NCI-H146 treated with DMSO at 0.1 percent for 48 hours (cell line): Measurements from ENCODE around the gene KPNA6.
"Not testable (repeated sequence)": the region's sequence is repeated elsewhere in the genome, so short reads cannot be mapped to it uniquely, and the experiment has no call there.

Experiments
- DNase-seq: peaks from one replicate; lab custom pipeline; 2025; ENCODE audit not compliant: unreplicated experiment; lab: John Stamatoyannopoulos, UW

KPNA6 gene

GRCh38 chr1:32107742-32108661 lies at the start of gene KPNA6:
Gene KPNA6 (plus strand): TSS chr1:32108056. CDS start chr1:32108131, 75 bp downstream.
- peak; percentile 85 for DNase-seq

DNA sequence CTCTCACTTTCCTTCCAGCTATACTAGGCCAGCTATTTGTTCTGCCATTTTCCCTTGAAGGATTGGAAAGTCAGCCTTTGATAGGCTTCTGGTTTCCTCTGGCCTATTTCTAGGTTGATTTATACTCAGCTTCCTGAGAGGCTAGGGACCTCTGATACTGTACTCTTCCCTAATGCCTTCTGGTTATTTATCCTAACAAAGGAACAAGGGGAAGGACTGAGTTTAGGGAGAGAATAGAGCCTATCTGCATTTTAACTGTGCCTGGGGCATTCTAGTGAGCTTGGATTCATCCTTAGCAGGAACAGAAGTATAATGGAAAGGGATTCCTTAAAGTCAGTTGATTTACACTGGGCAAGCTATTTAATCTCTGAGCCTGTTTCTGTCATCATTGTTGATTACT lies 46.9 kb upstream of the KPNA6 start:
- no peak for DNase-seq

DNA sequence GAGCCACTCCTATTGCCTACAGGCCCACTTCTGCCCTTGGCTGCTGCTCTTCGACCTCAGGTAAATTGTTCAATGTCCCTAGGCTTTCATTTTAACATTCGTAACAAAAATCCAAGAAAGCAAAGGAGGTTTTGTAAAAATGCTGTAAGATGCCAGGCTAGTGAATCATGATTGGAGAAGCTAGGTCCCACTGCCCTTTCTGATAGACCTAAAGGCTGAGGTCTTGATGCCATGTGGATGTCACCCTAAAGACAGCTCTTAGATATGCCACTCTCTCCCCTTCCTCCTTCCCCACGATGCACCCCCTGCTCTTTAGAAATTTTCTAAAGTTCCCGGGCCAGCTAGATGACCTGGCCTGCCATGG lies 45.0 kb upstream of the KPNA6 start:
- no peak for DNase-seq

DNA sequence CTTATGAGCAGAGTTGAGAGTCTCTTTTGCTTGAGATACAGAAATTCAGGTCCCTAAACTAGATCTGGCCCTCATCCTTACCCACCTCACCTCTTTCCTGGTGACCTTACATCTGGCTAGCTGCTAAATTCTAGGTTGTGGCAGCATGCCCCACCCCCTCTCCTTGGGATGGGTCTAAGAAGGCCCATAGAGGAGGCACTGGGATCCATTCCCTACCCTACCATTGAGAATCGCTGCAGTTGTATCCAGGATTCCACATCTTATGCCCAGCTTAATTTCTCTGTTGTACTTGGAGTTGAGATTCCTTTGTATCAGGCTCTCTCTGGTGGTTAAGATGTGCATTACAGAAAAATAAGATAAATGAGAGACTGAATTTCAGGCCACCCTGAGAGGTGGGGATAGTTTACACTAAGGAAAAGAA lies 44.6 kb upstream of the KPNA6 start:
- DNase-seq = peak; percentile 2

DNA sequence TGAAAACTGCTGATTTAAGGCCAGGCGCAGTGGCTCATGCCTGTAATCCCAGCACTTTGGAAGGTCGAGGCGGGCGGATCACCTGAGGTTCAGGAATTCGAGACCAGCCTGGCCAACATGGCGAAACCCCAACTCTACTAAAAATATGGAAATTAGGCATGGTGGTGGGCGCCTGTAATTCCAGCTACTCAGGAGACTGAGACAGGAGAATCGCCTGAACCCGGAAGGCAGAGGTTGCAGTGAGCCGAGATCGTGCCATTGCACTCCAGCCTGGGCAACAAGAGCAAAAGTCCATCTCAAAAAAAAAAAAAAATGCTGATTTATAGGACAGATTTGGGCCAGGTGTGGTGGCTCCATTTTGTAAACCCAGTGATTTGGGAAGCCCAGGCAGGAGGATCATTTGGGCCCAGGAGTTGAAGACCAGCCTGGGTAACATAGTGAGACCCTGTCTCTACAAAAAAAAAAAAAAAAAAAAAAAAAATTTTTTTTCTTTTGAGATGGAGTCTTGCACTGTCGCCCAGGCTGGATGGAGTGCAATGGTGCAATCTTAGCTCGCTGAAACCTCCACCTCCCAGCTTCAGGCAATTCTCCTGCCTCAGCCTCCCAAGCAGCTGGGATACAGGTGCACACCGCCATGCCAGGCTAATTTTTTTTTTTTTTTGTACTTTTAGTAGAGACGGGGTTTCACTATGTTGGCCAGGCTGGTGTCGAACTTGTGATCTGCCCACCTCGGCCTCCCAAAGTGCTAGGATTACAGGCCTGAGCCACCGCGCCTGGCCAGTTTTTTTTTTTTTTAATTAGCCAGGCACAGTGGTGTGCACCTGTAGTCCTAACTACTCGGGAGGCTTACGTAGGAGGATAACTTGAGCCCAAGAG lies 42.0 kb upstream of the KPNA6 start:
- DNase-seq = not testable (repeated sequence)

GRCh38 chr1:32066489-32066873 lies 41.4 kb upstream of the KPNA6 start:
- DNase-seq = no peak

- DNase-seq = no peak
Observed at GRCh38 chr1:32068957-32069588, 38.8 kb upstream of the KPNA6 start.

GRCh38 chr1:32071758-32072621 lies 35.9 kb upstream of the KPNA6 start:
- DNase-seq = peak; percentile 48

- peak; percentile 75 for DNase-seq
Observed at GRCh38 chr1:32072622-32073298, 35.1 kb upstream of the KPNA6 start, which contains the start of gene TMEM39B. Gene TMEM39B (plus strand): TSS chr1:32072939. CDS start chr1:32073048, 109 bp downstream.

DNA sequence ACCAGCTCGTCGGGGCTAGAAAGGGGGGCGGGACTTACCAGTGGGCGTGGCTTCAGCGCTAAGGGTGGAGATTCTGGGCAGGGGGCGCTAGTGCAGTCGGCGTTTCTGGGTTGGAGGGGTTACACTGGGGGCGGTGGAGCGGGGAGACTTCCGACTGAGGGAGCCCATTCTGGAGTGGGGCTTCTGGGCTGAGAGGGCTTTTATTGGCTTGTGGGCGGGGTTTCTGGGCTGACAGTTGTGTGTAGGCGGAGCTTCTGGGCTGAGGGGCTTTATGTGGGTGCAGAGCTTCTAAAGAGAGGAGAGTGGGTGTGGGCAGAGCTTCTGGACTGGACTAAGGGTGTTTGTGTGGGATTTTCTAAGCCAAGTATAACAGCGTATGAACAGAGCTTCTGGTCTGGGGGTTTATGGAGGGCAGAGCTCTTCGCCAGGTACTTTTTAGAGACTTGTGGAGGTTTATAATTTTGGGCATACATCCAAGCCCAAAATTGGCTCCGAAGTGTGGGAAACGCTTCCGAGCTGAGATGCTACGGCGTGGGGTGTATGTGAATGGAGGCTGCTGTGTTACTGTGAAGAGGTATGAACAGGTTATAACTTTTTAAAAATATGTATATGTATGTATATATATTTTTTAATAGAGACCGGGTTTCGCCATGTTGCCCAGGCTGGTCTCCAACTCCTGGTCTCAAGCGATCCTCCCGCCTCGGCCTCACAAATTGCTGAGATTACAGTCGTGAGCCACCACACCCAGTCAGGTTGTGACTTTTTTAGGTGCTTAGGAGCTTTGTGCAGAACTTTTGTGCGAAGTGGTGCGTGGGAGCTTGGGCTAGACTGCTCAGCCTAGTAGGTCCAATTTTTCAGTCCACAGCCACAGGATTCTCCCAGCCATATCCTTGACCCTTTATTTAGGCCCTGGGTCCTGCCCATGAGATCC lies 34.3 kb upstream of the KPNA6 start:
- DNase-seq = peak; percentile 52

DNA sequence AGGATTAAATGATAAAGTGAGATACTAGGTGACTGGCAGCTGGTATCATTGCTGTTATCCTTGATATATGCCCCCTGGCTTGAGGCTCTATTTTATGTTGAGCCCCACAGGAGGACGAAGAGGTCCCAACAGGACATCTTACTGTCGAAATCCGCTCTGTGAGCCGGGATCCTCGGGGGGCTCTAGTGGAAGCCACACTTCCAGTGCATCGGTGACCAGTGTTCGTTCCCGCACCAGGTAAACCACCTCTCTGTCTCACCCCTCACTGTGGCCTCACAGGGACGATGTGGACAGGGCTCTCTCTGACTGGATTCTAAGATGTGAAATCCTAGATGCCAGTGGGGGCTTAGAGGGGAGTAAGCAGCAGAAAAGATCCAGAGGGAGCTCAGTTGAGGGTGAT lies 33.0 kb upstream of the KPNA6 start:
- no peak for DNase-seq

- DNase-seq = no peak
Observed at GRCh38 chr1:32077451-32077850, 30.4 kb upstream of the KPNA6 start.

GRCh38 chr1:32082022-32082421 lies 25.8 kb upstream of the KPNA6 start:
- DNase-seq = no peak

DNA sequence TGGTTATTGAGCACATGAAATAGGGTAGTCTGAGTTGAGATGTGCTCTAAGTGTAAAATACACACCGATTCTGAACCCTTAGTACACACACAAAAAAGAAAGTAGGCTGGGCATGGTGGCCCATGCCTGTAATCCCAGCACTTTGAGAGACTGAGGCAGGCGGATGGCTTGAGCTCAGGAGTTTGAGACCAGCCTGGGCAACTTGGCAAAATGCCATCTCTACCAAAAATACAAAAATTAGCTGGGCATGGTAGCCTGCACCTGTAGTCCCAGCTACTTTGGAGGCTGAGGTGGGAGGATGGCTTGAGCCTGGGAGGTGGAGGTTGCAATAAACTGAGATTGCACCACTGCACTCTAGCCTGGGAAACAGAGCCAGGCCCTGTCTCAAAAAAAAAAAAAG lies 21.5 kb upstream of the KPNA6 start:
- DNase-seq = not testable (repeated sequence)

DNA sequence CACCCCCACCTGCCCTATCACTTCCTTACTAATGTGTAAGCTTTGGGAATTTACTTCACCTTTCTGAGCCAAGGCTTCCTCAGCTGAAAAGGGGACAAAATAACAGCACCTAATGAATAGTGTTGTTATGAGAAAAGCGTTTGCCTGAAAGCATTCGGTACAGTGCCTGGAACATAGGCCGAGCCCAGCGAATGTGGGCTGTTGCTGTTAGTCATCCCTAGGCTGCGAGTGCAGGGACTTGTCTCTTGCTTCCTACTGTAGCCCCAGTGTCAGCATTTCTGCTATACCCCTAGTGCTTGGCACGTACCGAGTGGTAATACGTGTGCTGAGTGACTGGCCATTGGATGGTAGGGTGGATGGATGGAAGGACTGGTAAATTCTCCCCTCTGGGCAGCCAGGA lies 16.7 kb upstream of the KPNA6 start:
- no peak for DNase-seq

GRCh38 chr1:32091591-32091990 lies 16.3 kb upstream of the KPNA6 start:
- no peak for DNase-seq

GRCh38 chr1:32094746-32095521 lies 12.9 kb upstream of the KPNA6 start:
- no peak for DNase-seq

DNA sequence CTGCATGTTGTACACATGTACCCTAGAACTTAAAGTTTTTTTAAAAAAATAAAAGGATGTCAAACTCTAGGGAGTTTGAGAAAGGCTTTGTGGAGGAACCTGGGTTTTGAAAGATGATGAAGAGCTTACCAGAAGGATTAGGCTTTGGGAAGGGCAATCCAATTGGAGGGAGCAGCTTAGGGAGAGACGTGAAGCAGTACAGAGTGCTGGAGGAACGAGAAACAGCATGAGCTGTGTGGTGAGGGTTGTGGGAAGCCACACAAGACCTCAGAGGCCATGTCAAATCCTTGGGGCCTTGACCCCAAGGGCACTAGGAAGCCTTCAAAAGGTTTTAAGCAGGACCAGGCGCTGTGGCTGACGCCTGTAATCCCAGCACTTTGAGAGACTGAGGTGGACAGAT lies 8.4 kb upstream of the KPNA6 start:
- no peak for DNase-seq
